SK-N-SH treated with all-trans-retinoic acid at 6 μM for 48 hours (cell line): Measurements from ENCODE around the gene CCDC194.

Source experiments
- CSDC2 ChIP-seq: fragments of 250-450 bp; sonication (Bioruptor Pico); IDR thresholded peaks from 2 replicates; pipeline ENCODE4 v1.5.0; 2020; ENCODE audit warnings: mild to moderate bottlenecking, moderate library complexity
- TSHZ2 ChIP-seq: fragments of 250-450 bp; sonication (Bioruptor Pico); IDR thresholded peaks from 2 replicates; pipeline ENCODE4 v1.5.0; 2020; ENCODE audit warnings: mild to moderate bottlenecking, moderate library complexity
- TF ChIP-seq, protein P1 (sequence below): fragments of 250-450 bp; sonication (Bioruptor Pico); IDR thresholded peaks from 2 replicates; pipeline ENCODE4 v1.5.1; 2020; ENCODE audit warnings: low read depth, mild to moderate bottlenecking, moderate library complexity
- TF ChIP-seq, protein P2 (sequence below): fragments of 250-450 bp; sonication (Bioruptor Pico); IDR thresholded peaks from 2 replicates; pipeline ENCODE4 v1.8.0; 2020; ENCODE audit warnings: mild to moderate bottlenecking, moderate library complexity, borderline replicate concordance

- TF ChIP-seq, protein P1, sequence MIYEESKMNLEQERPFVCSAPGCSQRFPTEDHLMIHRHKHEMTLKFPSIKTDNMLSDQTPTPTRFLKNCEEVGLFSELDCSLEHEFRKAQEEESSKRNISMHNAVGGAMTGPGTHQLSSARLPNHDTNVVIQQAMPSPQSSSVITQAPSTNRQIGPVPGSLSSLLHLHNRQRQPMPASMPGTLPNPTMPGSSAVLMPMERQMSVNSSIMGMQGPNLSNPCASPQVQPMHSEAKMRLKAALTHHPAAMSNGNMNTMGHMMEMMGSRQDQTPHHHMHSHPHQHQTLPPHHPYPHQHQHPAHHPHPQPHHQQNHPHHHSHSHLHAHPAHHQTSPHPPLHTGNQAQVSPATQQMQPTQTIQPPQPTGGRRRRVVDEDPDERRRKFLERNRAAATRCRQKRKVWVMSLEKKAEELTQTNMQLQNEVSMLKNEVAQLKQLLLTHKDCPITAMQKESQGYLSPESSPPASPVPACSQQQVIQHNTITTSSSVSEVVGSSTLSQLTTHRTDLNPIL: no peak
- TF ChIP-seq, protein P2, sequence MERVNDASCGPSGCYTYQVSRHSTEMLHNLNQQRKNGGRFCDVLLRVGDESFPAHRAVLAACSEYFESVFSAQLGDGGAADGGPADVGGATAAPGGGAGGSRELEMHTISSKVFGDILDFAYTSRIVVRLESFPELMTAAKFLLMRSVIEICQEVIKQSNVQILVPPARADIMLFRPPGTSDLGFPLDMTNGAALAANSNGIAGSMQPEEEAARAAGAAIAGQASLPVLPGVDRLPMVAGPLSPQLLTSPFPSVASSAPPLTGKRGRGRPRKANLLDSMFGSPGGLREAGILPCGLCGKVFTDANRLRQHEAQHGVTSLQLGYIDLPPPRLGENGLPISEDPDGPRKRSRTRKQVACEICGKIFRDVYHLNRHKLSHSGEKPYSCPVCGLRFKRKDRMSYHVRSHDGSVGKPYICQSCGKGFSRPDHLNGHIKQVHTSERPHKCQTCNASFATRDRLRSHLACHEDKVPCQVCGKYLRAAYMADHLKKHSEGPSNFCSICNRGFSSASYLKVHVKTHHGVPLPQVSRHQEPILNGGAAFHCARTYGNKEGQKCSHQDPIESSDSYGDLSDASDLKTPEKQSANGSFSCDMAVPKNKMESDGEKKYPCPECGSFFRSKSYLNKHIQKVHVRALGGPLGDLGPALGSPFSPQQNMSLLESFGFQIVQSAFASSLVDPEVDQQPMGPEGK: no peak
- no peak for TF ChIP-seq TSHZ2
- TF ChIP-seq CSDC2 (CRISPR knock-in tag): no peak
Measured at GRCh38 chr19:17406887-17407196, 12.8 kb upstream of the CCDC194 start.
